NT2/D1 (cell line): ENCODE results near the gene ATXN1.

ENCODE experiments used
- SUZ12 ChIP-seq: IDR thresholded peaks from 2 replicates; pipeline ENCODE4 v1.6.1; 2011; ENCODE audit not compliant: insufficient read length, insufficient read depth; ENCODE audit errors: extremely low read depth
- ZNF274 ChIP-seq: IDR thresholded peaks from 2 replicates; pipeline ENCODE4 v1.6.1; 2011; ENCODE audit warnings: mild to moderate bottlenecking, low read depth, low read length

- TF ChIP-seq SUZ12, result no peak
- no peak for TF ChIP-seq ZNF274
Observed at GRCh38 chr6:16352821-16353438, 408.3 kb downstream of the ATXN1 start.
